GM12878 (cell line): ENCODE measurements around the gene RBMXL2. TPM values are rescaled to one million over a fixed set of nuclear protein-coding genes. Genes with fewer than 3 reads are reported as not detected.

Experiments used
- CUX1 ChIP-seq: IDR thresholded peaks from 2 replicates; pipeline ENCODE4 v1.6.1; 2012; ENCODE audit warnings: improper control_type of control experiment, low read depth, low read length; ENCODE audit not compliant: insufficient replicate concordance
- EP300 ChIP-seq, 2 experiments: fragments of 150-350 bp in 1 of 2; IDR thresholded peaks; 2 replicates each; pipeline ENCODE4 v1.6.1; 2011 to 2012; ENCODE audit warnings: low read depth in 2 of 2, low read length in 2 of 2, borderline replicate concordance in 1 of 2, improper control_type of control experiment in 1 of 2, inconsistent platforms in 1 of 2; ENCODE audit not compliant: control insufficient read depth in 1 of 2
- TBL1XR1 ChIP-seq: IDR thresholded peaks from 2 replicates; pipeline ENCODE4 v1.6.1; 2012; ENCODE audit warnings: low read depth, low read length, improper control_type of control experiment
- polyA plus RNA-seq, 11 experiments: library from polyadenylated mRNA; depleted of rRNA in 4 of 11; unstranded in 6 of 11; stranded (reverse) in 5 of 11; fragments of >200 nt; fragmentation: Nextera tagmentation in 4 of 11; fragmentation: Illumina TruSeq in 1 of 11; extraction: Ambion mirVana in 4 of 11; extraction: Trizol in 1 of 11; gene quantifications; 1 replicate in 1 of 11; 2 replicates in 10 of 11; pipeline versions ENCODE4 v1.2.1 to v1.2.3, GENCODE V29; 2011 to 2016; ENCODE audit warnings: inconsistent platforms in 2 of 11, missing spikeins in 2 of 11, low read depth in 1 of 11
- total RNA-seq, 4 experiments: library from RNA; depleted of rRNA in 3 of 4; stranded (reverse); fragments of >200 nt in 3 of 4; fragmentation: Illumina TruSeq in 1 of 4; extraction: Trizol in 1 of 4; gene quantifications; 2 replicates each; pipeline versions ENCODE4 v1.2.1 to v1.2.3, GENCODE V29; 2013 to 2021
- TF ChIP-seq, protein P1 (sequence below): IDR thresholded peaks from 2 replicates; pipeline ENCODE4 v1.6.1; 2011; ENCODE audit warnings: borderline replicate concordance, low read depth, mild to moderate bottlenecking, moderate library complexity, low read length; ENCODE audit not compliant: insufficient read depth, poor library complexity, severe bottlenecking

The RBMXL2 gene
- total and polyA plus RNA-seq, 10 of the 15 experiments (the other 5 are each of a cell fraction or from before 2014, with no cell fraction given): not detected

- TF ChIP-seq CUX1 (no peak), TBL1XR1 (no peak), EP300 (IDR thresholded peaks at IDR 0.05; ENCODE audit: borderline replicate concordance in 1 of 2, control insufficient read depth in 1 of 2, low read depth in 2 of 2, low read length in 2 of 2) (no peak)
- TF ChIP-seq, protein P1, sequence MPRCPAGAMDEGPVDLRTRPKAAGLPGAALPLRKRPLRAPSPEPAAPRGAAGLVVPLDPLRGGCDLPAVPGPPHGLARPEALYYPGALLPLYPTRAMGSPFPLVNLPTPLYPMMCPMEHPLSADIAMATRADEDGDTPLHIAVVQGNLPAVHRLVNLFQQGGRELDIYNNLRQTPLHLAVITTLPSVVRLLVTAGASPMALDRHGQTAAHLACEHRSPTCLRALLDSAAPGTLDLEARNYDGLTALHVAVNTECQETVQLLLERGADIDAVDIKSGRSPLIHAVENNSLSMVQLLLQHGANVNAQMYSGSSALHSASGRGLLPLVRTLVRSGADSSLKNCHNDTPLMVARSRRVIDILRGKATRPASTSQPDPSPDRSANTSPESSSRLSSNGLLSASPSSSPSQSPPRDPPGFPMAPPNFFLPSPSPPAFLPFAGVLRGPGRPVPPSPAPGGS: no peak
Measured at GRCh38 chr11:7079545-7080135, 9.2 kb upstream of the RBMXL2 start (continued).
